Hematopoietic multipotent progenitor cell (in vitro differentiated cells): ENCODE results near the gene RPP30. TPM values are rescaled to one million over a fixed set of nuclear protein-coding genes. Genes with fewer than 3 reads are reported as not detected.

ENCODE experiments used
- DNase-seq, 3 donors: peaks; one replicate each; pipeline ENCODE4 v3.0.0-alpha.2; 2011 to 2015; ENCODE audit warnings: low read depth in 2 of 3, low spot score in 2 of 3
- total RNA-seq: library from RNA; depleted of rRNA; stranded (reverse); fragments of >200 nt; gene quantifications from one replicate; pipeline ENCODE4 v1.2.3, GENCODE V29; 2012

RPP30 gene
- total RNA-seq, 1 donor = 16.4 TPM

DNA sequence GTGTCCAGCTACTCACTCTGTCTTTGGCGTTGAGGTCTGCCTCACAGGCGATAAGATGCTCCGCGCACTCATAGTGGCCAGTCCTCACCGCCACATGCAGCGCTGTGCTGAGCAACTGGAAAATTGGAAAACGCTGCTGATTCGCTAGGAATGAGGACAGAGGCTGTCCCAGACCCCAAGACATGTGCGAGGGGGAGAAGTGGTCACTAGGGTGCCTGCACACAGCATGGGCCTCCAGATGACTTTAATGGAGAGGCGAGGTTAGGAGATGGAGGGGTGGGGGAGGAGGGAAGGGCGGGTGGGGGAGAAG is 43.9 kb downstream of the RPP30 start:
- DNase-seq = no peak

GRCh38 chr10:90916392-90917237 is 44.8 kb downstream of the RPP30 start:
- DNase-seq = no peak

- no peak for DNase-seq
These were observed 45.6 kb downstream of the RPP30 start for GRCh38 chr10:90917238-90917967.

- DNase-seq = no peak
These were observed 46.2 kb downstream of the RPP30 start for GRCh38 chr10:90917968-90918318.

GRCh38 chr10:90919683-90920574 is 48.2 kb downstream of the RPP30 start:
- DNase-seq = no peak

DNA sequence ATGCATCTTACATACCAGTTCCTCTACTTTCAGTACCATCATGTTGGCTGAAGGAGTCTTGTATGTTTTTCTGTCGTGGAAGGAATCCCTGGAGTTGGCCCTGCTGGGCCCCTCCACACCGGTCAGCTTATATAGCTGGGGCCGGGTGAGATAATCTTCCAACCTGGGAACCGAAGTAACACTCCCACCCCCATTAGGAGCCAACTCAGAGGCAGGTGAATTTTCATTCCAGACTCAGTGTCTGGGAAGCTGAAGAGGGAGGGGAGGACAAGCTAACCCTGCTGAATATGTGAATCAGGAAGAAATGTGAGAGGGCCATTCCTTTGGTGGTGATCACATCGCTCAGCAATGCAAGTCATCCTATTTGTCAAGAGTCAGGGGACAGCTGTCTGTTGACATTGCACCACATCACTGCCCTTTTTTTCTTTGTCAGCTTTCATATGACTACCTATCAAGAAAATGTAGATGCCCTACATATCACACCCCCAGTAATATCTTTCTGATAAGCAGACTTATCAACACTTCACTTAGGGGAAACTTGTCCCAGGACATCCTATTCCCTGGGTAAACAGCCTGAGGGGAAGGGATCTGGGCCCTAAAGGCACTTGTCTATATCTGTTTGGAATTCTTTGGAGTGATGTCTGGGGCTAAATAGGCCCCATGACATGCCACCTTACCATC is 49.4 kb downstream of the RPP30 start, which contains the start of gene ANKRD1:
ANKRD1 (minus strand) TSS at position 102 of the 681 bp plus-strand sequence; CDS start at position 42, 60 bp downstream.
- DNase-seq = no peak

- no peak for DNase-seq
These were observed 50.1 kb downstream of the RPP30 start for GRCh38 chr10:90921906-90922305.

GRCh38 chr10:90923111-90923731 is 51.4 kb downstream of the RPP30 start:
- no peak for DNase-seq

DNA sequence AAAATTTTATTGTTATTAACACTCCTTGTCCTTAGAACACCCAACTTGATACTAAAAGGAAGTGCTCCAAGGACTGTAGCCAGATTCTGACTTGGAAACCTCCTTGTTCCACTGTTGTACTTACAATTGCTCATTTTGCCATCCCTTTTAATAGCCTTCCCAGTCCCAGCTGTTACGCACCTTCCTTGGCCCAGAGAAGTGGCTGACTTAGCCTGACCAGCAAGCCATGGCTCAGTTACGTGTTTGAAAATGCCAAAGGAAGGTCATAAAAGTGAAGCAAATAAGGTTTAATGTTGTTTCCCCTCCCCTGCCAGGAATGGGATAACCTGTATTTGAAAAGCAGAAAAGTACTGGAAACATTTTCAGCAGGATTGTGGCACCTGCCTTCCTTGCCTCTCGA is 52.8 kb downstream of the RPP30 start:
- DNase-seq = no peak

- DNase-seq = no peak
These were observed 53.6 kb downstream of the RPP30 start for GRCh38 chr10:90925079-90926029.

DNA sequence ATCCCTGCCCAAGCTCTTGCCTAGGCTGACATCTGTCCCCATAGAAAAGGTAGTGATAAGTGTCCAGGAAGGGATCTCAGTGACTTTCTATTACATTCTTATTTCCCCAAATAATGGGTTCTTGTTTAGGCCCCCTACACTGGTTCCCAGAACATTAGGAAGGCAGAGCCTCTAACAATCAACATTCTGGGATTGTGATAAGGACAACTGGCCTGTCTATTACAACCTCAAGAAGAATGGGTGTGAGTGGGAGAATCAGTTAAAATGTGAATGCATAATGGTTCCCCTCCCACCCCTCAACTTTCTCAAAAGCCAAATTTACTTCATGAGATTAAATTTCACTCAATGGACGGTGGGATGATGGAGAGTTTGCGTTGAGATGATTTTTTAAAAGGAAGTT is 55.5 kb downstream of the RPP30 start:
- no peak for DNase-seq

DNA sequence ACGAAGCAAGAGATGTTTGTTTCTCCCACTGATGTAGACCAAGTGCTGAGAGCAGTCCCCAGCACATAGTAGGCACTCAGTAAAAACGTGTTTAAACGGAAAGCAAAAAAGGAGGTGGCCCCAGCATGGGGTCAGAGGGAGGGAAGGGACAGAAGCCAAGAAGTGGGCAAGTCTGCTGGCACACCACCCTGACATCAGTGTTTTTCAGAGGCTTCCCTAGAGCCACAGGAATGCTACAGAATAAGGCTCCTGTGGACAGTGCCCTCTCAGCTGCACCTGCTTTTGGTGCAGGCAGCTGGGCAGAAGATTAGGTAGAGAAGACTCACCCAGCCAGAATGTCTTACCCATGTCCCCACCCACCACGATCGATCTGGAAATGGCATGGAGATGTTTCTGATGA is 57.4 kb downstream of the RPP30 start:
- DNase-seq = no peak

GRCh38 chr10:90930070-90930837 is 58.5 kb downstream of the RPP30 start:
- no peak for DNase-seq

DNA sequence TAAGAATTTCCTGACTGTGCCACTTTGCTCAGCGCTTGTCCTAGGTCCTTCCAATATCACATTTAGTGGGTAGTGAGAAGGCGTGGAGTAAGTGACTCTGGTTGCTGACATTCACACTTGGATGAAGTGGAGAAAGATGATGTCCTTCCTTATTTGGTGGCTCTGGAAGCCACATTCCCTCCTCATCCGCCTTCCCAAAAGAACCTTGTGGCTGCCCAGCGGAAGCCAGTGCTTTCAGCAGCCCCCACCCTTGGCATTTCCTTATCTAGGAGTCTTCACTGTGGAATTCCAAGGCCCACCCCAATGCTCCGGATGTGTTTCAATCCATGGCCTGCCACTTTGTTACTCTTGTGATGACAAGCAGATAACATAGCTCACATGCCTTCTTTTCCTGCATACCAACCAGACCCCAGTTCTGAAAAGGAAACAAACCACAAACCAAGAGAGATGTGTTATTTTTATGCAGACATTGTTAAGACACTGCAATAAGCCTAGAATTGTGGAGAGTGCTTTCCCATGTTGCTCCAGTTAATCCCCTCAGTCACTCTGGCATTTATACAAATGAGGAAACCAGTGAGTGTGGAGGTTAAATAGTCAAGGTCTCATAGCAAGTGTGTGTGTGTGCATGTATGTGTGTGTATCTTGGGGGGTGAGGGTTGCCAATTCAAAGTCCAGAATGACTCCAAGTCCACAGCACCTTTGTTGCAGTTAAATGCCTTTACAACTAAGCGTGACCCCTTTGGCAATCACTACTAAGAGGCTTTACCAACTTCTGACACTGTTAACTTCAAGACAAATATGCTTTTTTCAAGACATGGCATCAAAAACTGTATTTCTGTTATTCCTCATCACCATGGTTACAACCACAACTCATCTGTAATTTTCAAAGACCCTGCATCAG is 59.4 kb downstream of the RPP30 start:
- no peak for DNase-seq

DNA sequence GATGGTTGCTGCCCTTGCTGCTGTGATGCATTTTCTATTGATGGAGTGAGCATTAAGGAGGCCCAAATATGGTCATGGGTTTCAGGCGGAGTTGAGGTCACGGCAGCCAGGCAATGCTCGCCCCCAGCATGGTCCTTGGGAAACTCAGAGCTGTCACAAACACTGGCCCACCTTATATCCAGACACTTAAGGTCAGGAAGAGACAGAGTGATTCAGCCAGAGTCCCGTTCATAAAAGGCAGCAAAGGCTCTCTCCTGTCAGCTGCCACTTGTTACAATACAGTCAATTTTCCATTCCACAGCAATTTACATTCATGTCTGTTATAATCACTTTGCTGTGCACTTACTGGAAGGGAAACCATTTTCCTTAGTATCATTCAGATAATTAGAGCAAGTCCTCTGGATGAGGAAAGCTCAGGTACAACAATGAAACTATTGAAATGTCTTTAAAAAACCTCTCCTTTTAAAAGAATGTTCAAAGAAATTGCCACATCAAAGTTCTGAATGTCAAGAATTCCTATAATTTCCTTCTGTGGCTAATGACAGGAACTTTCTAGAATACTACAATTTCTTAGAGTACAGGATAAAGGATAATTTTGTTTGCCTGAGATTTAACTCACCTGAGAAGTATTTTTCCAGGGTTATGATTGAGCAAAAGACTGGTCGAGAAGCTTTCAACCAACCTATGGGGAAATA is 64.0 kb downstream of the RPP30 start:
- no peak for DNase-seq

DNA sequence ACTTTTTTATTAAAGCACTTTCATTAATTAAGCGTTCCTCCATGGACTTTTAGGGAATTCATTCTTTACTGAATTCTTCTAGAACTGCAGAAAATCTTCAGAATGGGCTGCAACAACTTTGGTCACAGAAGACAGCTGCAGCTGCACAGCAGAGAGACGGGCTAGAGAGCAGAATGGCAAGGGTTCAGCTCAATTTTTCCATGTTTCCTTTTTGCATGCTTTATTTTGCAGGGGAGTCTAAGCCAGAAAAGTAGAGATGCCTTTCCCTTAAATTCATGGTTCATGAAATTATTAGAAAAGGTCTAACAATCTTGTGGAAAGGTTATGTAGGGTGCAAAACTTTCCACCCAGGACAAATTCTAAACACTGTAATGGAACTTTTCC is 64.5 kb downstream of the RPP30 start:
- no peak for DNase-seq
